Mesodermal cell (in vitro differentiated cells): Measurements from ENCODE around the gene PLEKHG3.

Experiments
- H3K27ac ChIP-seq: 2 replicates; pipeline ENCODE4 v1.7.0; 2013; ENCODE audit warnings: mild to moderate bottlenecking, low read depth, low read length, moderate library complexity; ENCODE audit not compliant: severe bottlenecking
- H3K36me3 ChIP-seq: 2 replicates; pipeline ENCODE4 v1.7.1; 2013; ENCODE audit warnings: mild to moderate bottlenecking, low read length, moderate library complexity; ENCODE audit not compliant: control insufficient read depth, insufficient read depth
- H3K4me1 ChIP-seq: one replicate; pipeline ENCODE4 v1.7.1; 2013; ENCODE audit warnings: mild to moderate bottlenecking, low read length; ENCODE audit not compliant: insufficient read depth, control insufficient read depth, poor library complexity, severe bottlenecking
- H3K4me3 ChIP-seq: 2 replicates; pipeline ENCODE4 v1.7.0; 2013; ENCODE audit warnings: low read length, control low read depth, mild to moderate bottlenecking; ENCODE audit not compliant: insufficient read depth, poor library complexity, severe bottlenecking; ENCODE audit errors: extremely low read depth
- H3K9me3 ChIP-seq: 2 replicates; pipeline ENCODE4 v1.7.1; 2013; ENCODE audit warnings: mild to moderate bottlenecking, low read length, moderate library complexity; ENCODE audit not compliant: control insufficient read depth
- WGBS, 2 experiments: methylation state at CpG; one replicate each; pipeline ENCODE4 v1.1.5; 2013; ENCODE audit warnings: missing lambda C conversion rate in 2 of 2; ENCODE audit not compliant: insufficient coverage in 2 of 2; 5-methylcytosine and 5-hydroxymethylcytosine counted together

The PLEKHG3 gene

GRCh38 chr14:64758691-64759554 lies 54.7 kb downstream of the PLEKHG3 start:
- Histone ChIP-seq H3K36me3 (no peaks in the 10 kb centered on the region), H3K4me3 (no peak overlapping the region), H3K9me3 (no peaks in the 10 kb centered on the region), H3K4me1 (peaks cover 51% of the 10 kb centered on the region), H3K27ac (peak overlapping the region; percentile 77)
- WGBS, 2 experiments = 73 to 82% methylated on average over 4 to 6 of the region's 7 CpGs

DNA sequence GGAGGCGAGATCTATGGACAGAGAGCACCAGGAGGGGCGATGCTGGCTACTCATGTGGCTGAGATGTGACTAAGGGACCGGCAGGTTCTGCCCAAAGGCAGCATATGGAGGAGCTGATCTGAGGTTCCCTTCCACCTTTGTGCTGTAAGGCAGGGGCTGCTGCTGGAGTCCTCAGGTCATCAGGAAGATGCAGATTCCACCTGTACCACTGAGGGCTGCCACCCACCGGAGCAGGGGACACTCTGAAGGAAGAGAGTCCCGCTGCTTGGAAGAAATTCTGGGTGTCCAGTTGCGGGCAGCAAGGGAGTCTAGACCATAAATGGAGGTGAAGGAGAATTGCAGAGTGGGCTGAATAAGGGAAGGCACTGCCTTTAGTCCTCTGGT lies 55.3 kb downstream of the PLEKHG3 start:
- Histone ChIP-seq H3K9me3 (no peaks in the 10 kb centered on the region), H3K4me1 (peaks cover 57% of the 10 kb centered on the region), H3K27ac (peak overlapping the region; percentile 77), H3K36me3 (no peaks in the 10 kb centered on the region), H3K4me3 (no peak overlapping the region)
- 94 to 97% methylated on average over 5 to 6 of the region's 6 CpGs for WGBS, 2 experiments

GRCh38 chr14:64760146-64760755 lies 56.0 kb downstream of the PLEKHG3 start:
- no peaks in the 10 kb centered on the region for H3K9me3 ChIP-seq
- H3K4me1 ChIP-seq = peaks cover 58% of the 10 kb centered on the region
- no peak overlapping the region for H3K27ac ChIP-seq
- 77 to 81% methylated on average over 5 to 6 of the region's 8 CpGs for whole genome bisulfite sequencing, 2 experiments
- H3K36me3 ChIP-seq = no peaks in the 10 kb centered on the region
- H3K4me3 ChIP-seq = no peak overlapping the region

DNA sequence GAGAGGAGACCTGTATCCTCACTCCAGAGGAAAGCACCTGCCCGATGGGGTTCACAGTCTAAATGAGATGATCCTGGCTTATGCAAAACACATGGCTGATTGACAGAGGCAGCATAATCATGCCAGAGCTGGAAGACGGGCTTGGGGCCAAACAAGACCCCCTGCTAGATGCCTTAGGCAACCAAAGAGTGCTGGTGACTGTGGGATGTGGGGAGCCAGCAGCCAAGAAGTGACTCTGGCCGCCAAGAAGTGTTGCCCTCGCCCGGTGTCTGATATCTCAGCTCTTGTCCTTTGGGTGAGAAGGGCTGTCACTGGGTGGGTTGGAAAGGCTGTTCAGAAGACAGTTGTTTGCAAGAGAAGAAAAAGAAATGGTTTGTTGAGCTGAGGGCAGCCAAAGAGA lies 56.7 kb downstream of the PLEKHG3 start:
- peaks cover 55% of the 10 kb centered on the region for H3K4me1 ChIP-seq
- no peak overlapping the region for H3K4me3 ChIP-seq
- H3K36me3 ChIP-seq = no peaks in the 10 kb centered on the region
- no peaks in the 10 kb centered on the region for H3K9me3 ChIP-seq
- no peak overlapping the region for H3K27ac ChIP-seq
- 85 to 91% methylated on average over 5 of the region's 5 CpGs for WGBS, 2 experiments

- WGBS, 2 experiments = 79 to 83% methylated on average over 2 to 5 of the region's 5 CpGs
- Histone ChIP-seq H3K9me3 (no peaks in the 10 kb centered on the region), H3K4me3 (no peak overlapping the region), H3K36me3 (no peaks in the 10 kb centered on the region), H3K27ac (no peak overlapping the region), H3K4me1 (peaks cover 55% of the 10 kb centered on the region)
These were observed 57.3 kb downstream of the PLEKHG3 start for GRCh38 chr14:64761441-64762043.

- Histone ChIP-seq H3K4me3 (no peak overlapping the region), H3K9me3 (no peaks in the 10 kb centered on the region), H3K36me3 (no peaks in the 10 kb centered on the region), H3K4me1 (peaks cover 51% of the 10 kb centered on the region), H3K27ac (peak overlapping the region; percentile 51)
- WGBS, 2 experiments = 67 to 68% methylated on average over 14 to 18 of the region's 19 CpGs
These were observed 58.1 kb downstream of the PLEKHG3 start for GRCh38 chr14:64762044-64763034.

GRCh38 chr14:64763085-64763782 lies 59.0 kb downstream of the PLEKHG3 start:
- H3K9me3 ChIP-seq = no peaks in the 10 kb centered on the region
- 94 to 97% methylated on average over 9 to 11 of the region's 11 CpGs for WGBS, 2 experiments
- H3K4me1 ChIP-seq = peaks cover 42% of the 10 kb centered on the region
- H3K36me3 ChIP-seq = no peaks in the 10 kb centered on the region
- H3K4me3 ChIP-seq = no peak overlapping the region
- no peak overlapping the region for H3K27ac ChIP-seq

DNA sequence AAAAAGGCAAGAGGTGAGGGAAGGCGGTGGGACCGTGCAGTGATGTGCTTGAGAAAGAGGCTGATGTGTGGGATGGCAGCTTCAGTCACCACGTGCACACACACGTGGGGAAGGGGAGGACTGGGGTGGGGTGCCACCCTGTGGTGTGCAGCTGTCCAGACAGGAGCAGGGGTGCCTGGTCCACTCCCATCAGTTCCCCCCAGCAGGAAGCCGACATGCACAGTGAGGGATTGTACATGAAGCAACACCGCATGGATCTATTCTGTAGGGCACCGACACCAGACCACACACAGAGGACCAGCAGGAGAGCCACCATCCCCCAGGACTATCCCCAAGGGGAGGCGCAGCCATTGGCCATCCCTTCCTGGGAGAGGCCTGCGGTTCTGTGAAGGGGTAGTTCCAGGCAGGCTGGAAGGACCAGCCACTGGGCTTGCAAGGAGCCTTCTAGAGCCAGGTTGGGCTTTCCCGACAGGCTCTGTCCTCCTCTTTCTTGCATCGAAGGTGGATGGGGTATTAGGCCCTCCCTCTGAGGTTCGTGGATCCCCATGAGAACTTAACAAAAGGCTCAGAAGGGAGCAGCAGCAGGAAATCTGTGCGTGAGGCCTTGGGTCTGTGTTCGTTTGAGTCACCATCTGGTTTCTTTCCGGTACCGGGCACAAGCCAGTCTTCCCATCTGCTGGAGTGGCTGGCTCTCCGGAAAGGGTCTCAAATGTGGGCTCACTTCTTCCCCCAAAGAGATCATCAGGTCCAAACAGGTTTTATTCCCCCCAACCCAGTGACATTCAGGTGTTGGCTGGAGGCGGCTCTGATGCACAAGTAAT lies 59.8 kb downstream of the PLEKHG3 start:
- peaks cover 35% of the 10 kb centered on the region for H3K4me1 ChIP-seq
- no peaks in the 10 kb centered on the region for H3K36me3 ChIP-seq
- H3K4me3 ChIP-seq = no peak overlapping the region
- 58 to 71% methylated on average over 13 to 15 of the region's 18 CpGs for WGBS, 2 experiments
- H3K9me3 ChIP-seq = no peaks in the 10 kb centered on the region
- H3K27ac ChIP-seq = peak overlapping the region; percentile 53

DNA sequence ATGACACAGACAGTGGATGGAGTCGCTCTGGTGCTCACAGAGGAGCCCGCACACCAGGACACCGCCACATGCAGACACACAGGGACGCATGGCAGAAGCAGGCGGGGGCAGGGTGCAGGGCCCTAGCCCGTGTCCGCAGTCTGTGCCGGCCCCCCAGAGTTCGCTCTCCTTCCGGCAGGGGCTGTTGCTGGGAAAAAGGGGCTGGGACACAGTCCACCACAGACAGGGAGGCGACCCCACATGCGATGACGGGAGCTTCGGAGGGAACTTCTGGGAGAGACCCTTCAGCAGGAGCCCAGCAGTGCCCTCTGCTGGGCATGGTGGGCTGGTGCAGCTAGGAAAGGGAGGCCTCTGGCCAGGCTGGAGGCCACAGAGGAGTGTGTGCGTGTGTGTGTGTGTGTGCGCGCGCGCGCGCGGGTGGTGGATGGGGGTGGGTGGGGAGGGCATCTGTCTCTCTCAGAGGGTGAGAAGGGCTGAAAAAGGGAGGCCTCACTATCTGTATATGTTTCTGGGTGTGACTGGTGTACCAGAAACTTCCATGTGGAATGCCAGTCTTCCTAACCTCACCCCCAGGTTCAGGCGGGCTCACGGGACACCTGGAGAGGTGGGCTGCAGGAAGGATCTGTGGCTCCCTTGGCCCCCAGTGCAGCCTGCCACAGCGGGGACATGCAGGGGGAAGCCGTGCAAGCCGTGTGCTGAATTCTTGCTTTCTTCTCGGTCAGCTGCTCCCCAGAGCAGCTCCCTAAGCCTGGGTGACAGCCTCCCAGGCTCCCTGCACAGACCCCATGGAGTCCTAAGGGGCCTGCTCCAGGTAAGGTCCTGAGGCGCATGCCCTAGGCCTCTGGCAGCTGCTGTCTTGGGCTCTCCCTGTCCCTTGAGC lies 60.7 kb downstream of the PLEKHG3 start:
- Histone ChIP-seq H3K27ac (peak overlapping the region; percentile 53), H3K4me1 (peaks cover 26% of the 10 kb centered on the region), H3K9me3 (no peaks in the 10 kb centered on the region), H3K4me3 (no peak overlapping the region), H3K36me3 (no peaks in the 10 kb centered on the region)
- 43 to 46% methylated on average over 21 of the region's 29 CpGs for WGBS, 2 experiments
